A549 treated with RU486 at 1 μM for 4 hours (cell line): Measurements from ENCODE around the gene RUSC1. TPM values are rescaled to one million over a fixed set of nuclear protein-coding genes. Genes with fewer than 3 reads are reported as not detected.

Experiments used
- total RNA-seq: library from RNA; stranded (reverse); fragments of 200-300 nt; extraction: Qiagen RNA extraction; gene quantifications from 5 replicates; pipeline ENCODE4 v1.2.3, GENCODE V29; 2022; ENCODE audit warnings: low read depth

RUSC1 gene
- total RNA-seq: 36.2 to 57.5 TPM (median 48.6 TPM) in 5 replicates

GRCh38 chr1:155320661-155321617, at the start of gene RUSC1:
RUSC1 (plus strand) TSS chr1:155320894; CDS start chr1:155321774, 880 bp downstream.

GRCh38 chr1:155273343-155274245, 47.1 kb upstream of the RUSC1 start, which contains the start of gene CLK2:
CLK2 (minus strand) TSS chr1:155273504; CDS start chr1:155270977, 2,527 bp downstream.

GRCh38 chr1:155277070-155277901, 43.4 kb upstream of the RUSC1 start, which contains the start of gene HCN3:
HCN3 (plus strand) TSS chr1:155277463; CDS start chr1:155277591, 128 bp downstream.

GRCh38 chr1:155301342-155301841, 19.3 kb upstream of the RUSC1 start, which contains the start of gene PKLR:
PKLR (minus strand) TSS chr1:155301438; CDS start chr1:155301395, 43 bp downstream.

GRCh38 chr1:155308493-155309422, 11.9 kb upstream of the RUSC1 start, which contains the start of gene FDPS:
FDPS (plus strand) TSS chr1:155308866; CDS start chr1:155309790, 924 bp downstream.

Other genes with a start within 250 kb of the RUSC1 start
- gene EFNA3, start 242.1 kb upstream of the RUSC1 start, total RNA-seq: 3.0 to 5.4 TPM (median 3.9 TPM) in 5 replicates
- 34.4 to 48.7 TPM (median 37.8 TPM) in 5 replicates for gene EFNA1, start 193.0 kb upstream of the RUSC1 start, total RNA-seq
- 33.6 to 37.6 TPM (median 35.3 TPM) in 5 replicates for gene SLC50A1, start 185.0 kb upstream of the RUSC1 start, total RNA-seq
- 64.1 to 107 TPM (median 94.9 TPM) in 5 replicates for gene DPM3, start 180.4 kb upstream of the RUSC1 start, total RNA-seq
- 193 to 252 TPM (median 242 TPM) in 5 replicates for gene KRTCAP2, start 147.6 kb upstream of the RUSC1 start, total RNA-seq
- gene TRIM46, start 147.0 kb upstream of the RUSC1 start, total RNA-seq: 1.1 to 2.2 TPM (median 1.4 TPM) in 5 replicates
- gene THBS3, start 113.0 kb upstream of the RUSC1 start, total RNA-seq: 5.5 to 10.3 TPM (median 7.8 TPM) in 5 replicates
- gene MTX1, start 112.2 kb upstream of the RUSC1 start, total RNA-seq: 61.2 to 76.7 TPM (median 74.1 TPM) in 5 replicates
- 27.2 to 41.6 TPM (median 36.2 TPM) in 5 replicates for gene ENTREP3, start 65.4 kb upstream of the RUSC1 start, total RNA-seq
- gene SCAMP3, start 58.5 kb upstream of the RUSC1 start, total RNA-seq: 95.7 to 138 TPM (median 124 TPM) in 5 replicates
- gene CLK2, start 47.4 kb upstream of the RUSC1 start, total RNA-seq: 20.3 to 28.2 TPM (median 22.9 TPM) in 5 replicates
- 2.6 to 6.2 TPM (median 4.4 TPM) in 5 replicates for gene HCN3, start 43.4 kb upstream of the RUSC1 start, total RNA-seq
- 0.03 TPM in 1 of 5 replicates, not detected in the others for gene PKLR, start 19.5 kb upstream of the RUSC1 start, total RNA-seq
- 158 to 185 TPM (median 166 TPM) in 5 replicates for gene FDPS, start 12.0 kb upstream of the RUSC1 start, total RNA-seq
- 8.4 to 12.0 TPM (median 11.7 TPM) in 5 replicates for gene ASH1L, start 241.9 kb downstream of the RUSC1 start, total RNA-seq